ENCODE measurements around the gene PITPNC1. TPM values are rescaled to one million over a fixed set of nuclear protein-coding genes. Genes with fewer than 3 reads are reported as not detected.
A peak's percentile ranks its signal among the peaks of the same experiment; 100 is the strongest.
"Not testable (repeated sequence)": the region's sequence is repeated elsewhere in the genome, so short reads cannot be mapped to it uniquely, and the experiment has no call there.

PITPNC1 gene
- total RNA-seq, 1 donor from 2014 or later = 39.7 TPM

- H3K27ac Mint-ChIP-seq (ENCODE audit: unreplicated experiment) = no peak overlapping the region
- no peaks in the 10 kb centered on the region for H3K9me3 Mint-ChIP-seq (ENCODE audit: unreplicated experiment)
- H3K4me3 Mint-ChIP-seq (ENCODE audit: unreplicated experiment) = no peak overlapping the region
Measured at GRCh38 chr17:67693811-67694210, 316.7 kb downstream of the PITPNC1 start.

GRCh38 chr17:67696347-67696746, 319.3 kb downstream of the PITPNC1 start:
- Mint-ChIP-seq H3K36me3 (ENCODE audit: low read depth, unreplicated experiment) (peaks cover 11% of the 10 kb centered on the region), H3K9me3 (ENCODE audit: unreplicated experiment) (no peaks in the 10 kb centered on the region), H3K27me3 (ENCODE audit: unreplicated experiment) (peaks cover 2% of the 10 kb centered on the region), H3K4me1 (ENCODE audit: unreplicated experiment) (no peaks in the 10 kb centered on the region), H3K27ac (ENCODE audit: unreplicated experiment) (no peak overlapping the region), H3K4me3 (ENCODE audit: unreplicated experiment) (no peak overlapping the region)
- TF ChIP-seq CTCF (IDR thresholded peaks at IDR 0.05; ENCODE audit: unreplicated experiment) = no peak
- DNase-seq (ENCODE audit: low spot score) = no peak

More at GRCh38 chr17:67693811-67694210, 316.7 kb downstream of the PITPNC1 start:
- TF ChIP-seq CTCF (IDR thresholded peaks at IDR 0.05; ENCODE audit: unreplicated experiment) = no peak
- DNase-seq (ENCODE audit: low spot score) = no peak
- peaks cover 3% of the 10 kb centered on the region for H3K4me1 Mint-ChIP-seq (ENCODE audit: unreplicated experiment)
- peaks cover 11% of the 10 kb centered on the region for H3K36me3 Mint-ChIP-seq (ENCODE audit: low read depth, unreplicated experiment)
- peaks cover 2% of the 10 kb centered on the region for H3K27me3 Mint-ChIP-seq (ENCODE audit: unreplicated experiment)

GRCh38 chr17:67696853-67697498, 319.9 kb downstream of the PITPNC1 start:
- Mint-ChIP-seq H3K27me3 (ENCODE audit: unreplicated experiment) (peaks cover 2% of the 10 kb centered on the region), H3K4me1 (ENCODE audit: unreplicated experiment) (no peaks in the 10 kb centered on the region), H3K4me3 (ENCODE audit: unreplicated experiment) (no peak overlapping the region), H3K9me3 (ENCODE audit: unreplicated experiment) (no peaks in the 10 kb centered on the region), H3K27ac (ENCODE audit: unreplicated experiment) (no peak overlapping the region), H3K36me3 (ENCODE audit: low read depth, unreplicated experiment) (peaks cover 11% of the 10 kb centered on the region)
- TF ChIP-seq CTCF (IDR thresholded peaks at IDR 0.05; ENCODE audit: unreplicated experiment) = no peak
- no peak for DNase-seq (ENCODE audit: low spot score)

GRCh38 chr17:67700037-67700724, 323.1 kb downstream of the PITPNC1 start:
- TF ChIP-seq CTCF (IDR thresholded peaks at IDR 0.05; ENCODE audit: unreplicated experiment) = no peak
- Mint-ChIP-seq H3K36me3 (ENCODE audit: low read depth, unreplicated experiment) (peaks cover 2% of the 10 kb centered on the region), H3K9me3 (ENCODE audit: unreplicated experiment) (no peaks in the 10 kb centered on the region), H3K27me3 (ENCODE audit: unreplicated experiment) (no peaks in the 10 kb centered on the region), H3K27ac (ENCODE audit: unreplicated experiment) (peak overlapping the region; percentile 1), H3K4me1 (ENCODE audit: unreplicated experiment) (no peaks in the 10 kb centered on the region), H3K4me3 (ENCODE audit: unreplicated experiment) (no peak overlapping the region)
- no peak for DNase-seq (ENCODE audit: low spot score)

GRCh38 chr17:67700725-67701119, 323.6 kb downstream of the PITPNC1 start:
- H3K36me3 Mint-ChIP-seq (ENCODE audit: low read depth, unreplicated experiment) = peaks cover 2% of the 10 kb centered on the region
- no peak for DNase-seq (ENCODE audit: low spot score)
- no peak for TF ChIP-seq CTCF (IDR thresholded peaks at IDR 0.05; ENCODE audit: unreplicated experiment)
- no peaks in the 10 kb centered on the region for H3K9me3 Mint-ChIP-seq (ENCODE audit: unreplicated experiment)
- H3K27ac Mint-ChIP-seq (ENCODE audit: unreplicated experiment) = no peak overlapping the region
- H3K4me3 Mint-ChIP-seq (ENCODE audit: unreplicated experiment) = no peak overlapping the region
- no peaks in the 10 kb centered on the region for H3K27me3 Mint-ChIP-seq (ENCODE audit: unreplicated experiment)
- H3K4me1 Mint-ChIP-seq (ENCODE audit: unreplicated experiment) = no peaks in the 10 kb centered on the region

- not testable (repeated sequence) for H3K36me3 Mint-ChIP-seq (ENCODE audit: low read depth, unreplicated experiment); H3K4me1 Mint-ChIP-seq (ENCODE audit: unreplicated experiment)
Measured at GRCh38 chr17:67702861-67703260, 325.8 kb downstream of the PITPNC1 start.

More at GRCh38 chr17:67702861-67703260, 325.8 kb downstream of the PITPNC1 start:
- not testable (repeated sequence) for H3K9me3 Mint-ChIP-seq (ENCODE audit: unreplicated experiment); H3K27ac Mint-ChIP-seq (ENCODE audit: unreplicated experiment); H3K27me3 Mint-ChIP-seq (ENCODE audit: unreplicated experiment); DNase-seq (ENCODE audit: low spot score); H3K4me3 Mint-ChIP-seq (ENCODE audit: unreplicated experiment)
